ENCODE data around the gene AKAP13. TPM values are rescaled to one million over a fixed set of nuclear protein-coding genes. Genes with fewer than 3 reads are reported as not detected.

AKAP13 gene
- polyA plus RNA-seq, 1 of the 3 experiments (the other 2 are of a cell fraction): 8.4 TPM

DNA sequence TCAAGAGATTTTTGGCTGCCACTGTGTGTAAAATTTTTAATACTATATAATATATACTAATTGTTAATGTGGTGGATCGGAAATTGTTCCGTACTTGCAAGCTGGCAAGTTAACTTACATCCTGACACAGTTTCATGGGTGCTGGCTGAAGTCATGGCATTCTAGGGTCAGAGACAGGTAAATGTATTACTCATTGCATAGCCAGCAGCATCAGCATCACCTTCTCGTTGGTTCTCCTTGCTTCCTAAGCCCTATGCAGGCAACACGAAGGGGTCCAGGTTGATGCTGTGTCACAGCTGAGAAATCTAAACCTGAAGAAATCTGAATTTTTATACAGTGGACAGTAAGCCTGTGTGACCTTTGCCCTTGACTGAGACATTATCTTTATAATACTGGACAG, 251.6 kb downstream of the AKAP13 start:
- WGBS (ENCODE audit: low lambda C conversion rate): 85% methylated on average over 4 of the region's 4 CpGs
- no peak for DNase-seq
- ChIA-PET POLR2A (no interaction called here), CTCF (interaction anchor here (0.7 kb wide), 1 partner anchor 175 kb away, joined by 3 read pairs; no protein-coding TSS in a partner anchor)
- Histone ChIP-seq H3K79me2 (ENCODE audit: insufficient read depth) (peaks cover 31% of the 10 kb centered on the region), H4K20me1 (ENCODE audit: insufficient read depth) (no peaks in the 10 kb centered on the region), H3K4me3 (ENCODE audit: low read depth in 2 of 2, low read length in 1 of 2) (no peak overlapping the region), H3K9me2 (no peaks in the 10 kb centered on the region), H3K4me2 (no peak overlapping the region), H3K4me1 (ENCODE audit: control insufficient read depth in 1 of 2, insufficient read depth in 2 of 2, low read depth in 1 of 2, low read length in 1 of 2) (no peaks in the 10 kb centered on the region; a peak in 1 of 4 replicates), H3K9ac (no peak overlapping the region), H3F3A (replicated peaks; ENCODE audit: insufficient read depth) (no peaks in the 10 kb centered on the region), H3K27me3 (ENCODE audit: insufficient read depth) (no peaks in the 10 kb centered on the region), H3K9me3 (peaks cover 7% of the 10 kb centered on the region; the same call in 1 of the 2 replicates), H2AFZ (ENCODE audit: low read depth) (no peak overlapping the region), H3K27ac (ENCODE audit: low read depth in 2 of 2, low read length in 1 of 2) (no peak overlapping the region), H3K36me3 (replicated peaks in 1 of 2; ENCODE audit: control insufficient read depth in 1 of 2, insufficient read depth in 2 of 2, low read length in 1 of 2) (peaks cover 0 to 18% of the 10 kb centered on the region in 2 experiments)
- TF ChIP-seq, protein P1, sequence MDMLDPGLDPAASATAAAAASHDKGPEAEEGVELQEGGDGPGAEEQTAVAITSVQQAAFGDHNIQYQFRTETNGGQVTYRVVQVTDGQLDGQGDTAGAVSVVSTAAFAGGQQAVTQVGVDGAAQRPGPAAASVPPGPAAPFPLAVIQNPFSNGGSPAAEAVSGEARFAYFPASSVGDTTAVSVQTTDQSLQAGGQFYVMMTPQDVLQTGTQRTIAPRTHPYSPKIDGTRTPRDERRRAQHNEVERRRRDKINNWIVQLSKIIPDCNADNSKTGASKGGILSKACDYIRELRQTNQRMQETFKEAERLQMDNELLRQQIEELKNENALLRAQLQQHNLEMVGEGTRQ (IDR thresholded peaks at IDR 0.05; ENCODE audit: borderline replicate concordance, low read depth, low read length): no peak
- TF ChIP-seq POLR2AphosphoS5 (IDR thresholded peaks at IDR 0.05; ENCODE audit: low read depth, low read length): no peak
- TF ChIP-seq, protein P2, sequence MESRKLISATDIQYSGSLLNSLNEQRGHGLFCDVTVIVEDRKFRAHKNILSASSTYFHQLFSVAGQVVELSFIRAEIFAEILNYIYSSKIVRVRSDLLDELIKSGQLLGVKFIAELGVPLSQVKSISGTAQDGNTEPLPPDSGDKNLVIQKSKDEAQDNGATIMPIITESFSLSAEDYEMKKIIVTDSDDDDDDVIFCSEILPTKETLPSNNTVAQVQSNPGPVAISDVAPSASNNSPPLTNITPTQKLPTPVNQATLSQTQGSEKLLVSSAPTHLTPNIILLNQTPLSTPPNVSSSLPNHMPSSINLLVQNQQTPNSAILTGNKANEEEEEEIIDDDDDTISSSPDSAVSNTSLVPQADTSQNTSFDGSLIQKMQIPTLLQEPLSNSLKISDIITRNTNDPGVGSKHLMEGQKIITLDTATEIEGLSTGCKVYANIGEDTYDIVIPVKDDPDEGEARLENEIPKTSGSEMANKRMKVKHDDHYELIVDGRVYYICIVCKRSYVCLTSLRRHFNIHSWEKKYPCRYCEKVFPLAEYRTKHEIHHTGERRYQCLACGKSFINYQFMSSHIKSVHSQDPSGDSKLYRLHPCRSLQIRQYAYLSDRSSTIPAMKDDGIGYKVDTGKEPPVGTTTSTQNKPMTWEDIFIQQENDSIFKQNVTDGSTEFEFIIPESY (IDR thresholded peaks at IDR 0.05; ENCODE audit: borderline replicate concordance, low read depth): no peak
- TF ChIP-seq RCOR1 (IDR thresholded peaks at IDR 0.05; ENCODE audit: low read length): no peak
- TF ChIP-seq, protein P3, sequence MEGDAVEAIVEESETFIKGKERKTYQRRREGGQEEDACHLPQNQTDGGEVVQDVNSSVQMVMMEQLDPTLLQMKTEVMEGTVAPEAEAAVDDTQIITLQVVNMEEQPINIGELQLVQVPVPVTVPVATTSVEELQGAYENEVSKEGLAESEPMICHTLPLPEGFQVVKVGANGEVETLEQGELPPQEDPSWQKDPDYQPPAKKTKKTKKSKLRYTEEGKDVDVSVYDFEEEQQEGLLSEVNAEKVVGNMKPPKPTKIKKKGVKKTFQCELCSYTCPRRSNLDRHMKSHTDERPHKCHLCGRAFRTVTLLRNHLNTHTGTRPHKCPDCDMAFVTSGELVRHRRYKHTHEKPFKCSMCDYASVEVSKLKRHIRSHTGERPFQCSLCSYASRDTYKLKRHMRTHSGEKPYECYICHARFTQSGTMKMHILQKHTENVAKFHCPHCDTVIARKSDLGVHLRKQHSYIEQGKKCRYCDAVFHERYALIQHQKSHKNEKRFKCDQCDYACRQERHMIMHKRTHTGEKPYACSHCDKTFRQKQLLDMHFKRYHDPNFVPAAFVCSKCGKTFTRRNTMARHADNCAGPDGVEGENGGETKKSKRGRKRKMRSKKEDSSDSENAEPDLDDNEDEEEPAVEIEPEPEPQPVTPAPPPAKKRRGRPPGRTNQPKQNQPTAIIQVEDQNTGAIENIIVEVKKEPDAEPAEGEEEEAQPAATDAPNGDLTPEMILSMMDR (IDR thresholded peaks at IDR 0.05): no peak
- TF ChIP-seq, protein P4, sequence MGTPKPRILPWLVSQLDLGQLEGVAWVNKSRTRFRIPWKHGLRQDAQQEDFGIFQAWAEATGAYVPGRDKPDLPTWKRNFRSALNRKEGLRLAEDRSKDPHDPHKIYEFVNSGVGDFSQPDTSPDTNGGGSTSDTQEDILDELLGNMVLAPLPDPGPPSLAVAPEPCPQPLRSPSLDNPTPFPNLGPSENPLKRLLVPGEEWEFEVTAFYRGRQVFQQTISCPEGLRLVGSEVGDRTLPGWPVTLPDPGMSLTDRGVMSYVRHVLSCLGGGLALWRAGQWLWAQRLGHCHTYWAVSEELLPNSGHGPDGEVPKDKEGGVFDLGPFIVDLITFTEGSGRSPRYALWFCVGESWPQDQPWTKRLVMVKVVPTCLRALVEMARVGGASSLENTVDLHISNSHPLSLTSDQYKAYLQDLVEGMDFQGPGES (IDR thresholded peaks at IDR 0.05; ENCODE audit: low read depth, low read length): no peak
- TF ChIP-seq TEAD4 (IDR thresholded peaks at IDR 0.05; ENCODE audit: borderline replicate concordance, insufficient read depth): no peak
- no peak for TF ChIP-seq NFIC (IDR thresholded peaks at IDR 0.05; ENCODE audit: borderline replicate concordance)
- no peak for TF ChIP-seq RFX5 (IDR thresholded peaks at IDR 0.05; ENCODE audit: low read length)

DNA sequence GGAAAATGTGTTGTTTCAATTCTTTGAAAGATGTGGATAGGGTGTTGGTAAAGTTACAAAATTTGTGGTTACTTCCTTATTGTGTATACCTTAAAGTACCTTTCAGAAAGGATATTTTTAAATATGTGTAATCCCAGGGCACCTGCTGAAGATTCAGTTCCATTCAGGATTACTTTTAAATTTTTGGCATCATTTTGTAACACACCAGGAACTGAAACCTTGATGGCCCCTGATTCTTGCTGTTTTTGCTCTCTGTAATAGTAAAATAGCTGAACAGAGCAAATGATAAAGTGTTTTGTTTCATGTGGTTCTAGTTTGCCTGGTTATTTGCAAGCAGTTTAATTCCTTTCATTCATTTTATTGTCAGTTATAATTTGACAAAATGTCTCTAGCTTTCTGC, 253.5 kb downstream of the AKAP13 start:
- no peak for DNase-seq
- no peaks in the 10 kb centered on the region; a peak in 1 of 4 replicates for H3K4me1 ChIP-seq (ENCODE audit: control insufficient read depth in 1 of 2, insufficient read depth in 2 of 2, low read depth in 1 of 2, low read length in 1 of 2)
- no peaks in the 10 kb centered on the region for H3F3A ChIP-seq (replicated peaks; ENCODE audit: insufficient read depth)
- no peak overlapping the region for H3K4me2 ChIP-seq
- CTCF ChIA-PET: interaction anchor here (1.4 kb wide), 1 partner anchor 17 kb away, joined by 4 read pairs; no protein-coding TSS in a partner anchor
- peaks cover 0 to 20% of the 10 kb centered on the region in 2 experiments for H3K36me3 ChIP-seq (replicated peaks in 1 of 2; ENCODE audit: control insufficient read depth in 1 of 2, insufficient read depth in 2 of 2, low read length in 1 of 2)
- POLR2A ChIA-PET: no interaction called here
- H3K9ac ChIP-seq: no peak overlapping the region
- H3K27ac ChIP-seq (ENCODE audit: low read depth in 2 of 2, low read length in 1 of 2): no peak overlapping the region
- H2AFZ ChIP-seq (ENCODE audit: low read depth): no peak overlapping the region
- peaks cover 41% of the 10 kb centered on the region for H3K79me2 ChIP-seq (ENCODE audit: insufficient read depth)
- H3K27me3 ChIP-seq (ENCODE audit: insufficient read depth): no peaks in the 10 kb centered on the region
- no peaks in the 10 kb centered on the region for H4K20me1 ChIP-seq (ENCODE audit: insufficient read depth)
- H3K9me3 ChIP-seq: peaks cover 7% of the 10 kb centered on the region; the same call in 1 of the 2 replicates
- H3K4me3 ChIP-seq (ENCODE audit: low read depth in 2 of 2, low read length in 1 of 2): no peak overlapping the region
- no peaks in the 10 kb centered on the region for H3K9me2 ChIP-seq
- TF ChIP-seq RAD21 (IDR thresholded peaks at IDR 0.05; ENCODE audit: low read length) (no peak), CHD2 (IDR thresholded peaks at IDR 0.05; ENCODE audit: low read length, partially characterized antibody) (no peak), GATA2 (CRISPR knock-in tag; IDR thresholded peaks at IDR 0.05) (no peak), EP300 (IDR thresholded peaks at IDR 0.05; ENCODE audit: borderline replicate concordance in 1 of 2, low read depth in 1 of 2, low read length in 1 of 2) (no peak), RFX5 (IDR thresholded peaks at IDR 0.05; ENCODE audit: low read length) (no peak), SMC3 (IDR thresholded peaks at IDR 0.05; ENCODE audit: low read depth, low read length) (no peak), RXRA (IDR thresholded peaks at IDR 0.05; ENCODE audit: borderline replicate concordance, low read depth) (no peak), MXI1 (IDR thresholded peaks at IDR 0.05; ENCODE audit: low read depth, low read length) (no peak), SIN3A (IDR thresholded peaks at IDR 0.05; ENCODE audit: borderline replicate concordance, low read depth, low read length) (no peak), TCF12 (IDR thresholded peaks at IDR 0.05) (no peak)
- TF ChIP-seq, protein P4 (IDR thresholded peaks at IDR 0.05; ENCODE audit: low read depth, low read length): no peak
- TF ChIP-seq, protein P3 (IDR thresholded peaks at IDR 0.05): no peak

All from SK-N-SH (cell line).